Measurements from ENCODE around the gene ELOB.

DNA sequence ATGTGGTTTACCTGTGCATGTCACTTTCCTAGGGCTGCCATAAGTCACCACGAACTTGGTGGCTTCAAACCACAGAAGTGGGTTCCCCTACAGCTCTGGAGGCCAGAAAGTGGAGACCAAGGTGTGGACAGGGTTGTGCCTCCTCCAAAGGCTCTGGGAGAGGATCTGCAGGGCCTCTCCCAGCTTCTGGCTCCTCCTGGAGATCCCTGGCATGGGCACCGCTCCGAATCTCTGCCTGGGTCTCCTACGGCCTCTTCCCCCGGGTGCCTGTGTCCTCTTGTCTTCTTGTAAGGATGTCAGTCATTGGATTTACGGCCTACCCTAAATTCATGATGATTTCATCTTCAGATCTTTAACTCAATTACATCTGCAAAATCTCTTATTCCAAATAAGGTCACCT, 27.1 kb downstream of the ELOB start:
- no peak for TF ChIP-seq ARNTL (CRISPR knock-in tag; IDR thresholded peaks at IDR 0.05; ENCODE audit: borderline replicate concordance, low read depth)
- TF ChIP-seq TCF4 (CRISPR knock-in tag; IDR thresholded peaks at IDR 0.05; ENCODE audit: borderline replicate concordance): no peak
- no peak for TF ChIP-seq ISL1 (CRISPR knock-in tag; IDR thresholded peaks at IDR 0.05)
- no peak for TF ChIP-seq BACH2 (CRISPR knock-in tag; IDR thresholded peaks at IDR 0.05; ENCODE audit: borderline replicate concordance)
- TF ChIP-seq, protein P1, sequence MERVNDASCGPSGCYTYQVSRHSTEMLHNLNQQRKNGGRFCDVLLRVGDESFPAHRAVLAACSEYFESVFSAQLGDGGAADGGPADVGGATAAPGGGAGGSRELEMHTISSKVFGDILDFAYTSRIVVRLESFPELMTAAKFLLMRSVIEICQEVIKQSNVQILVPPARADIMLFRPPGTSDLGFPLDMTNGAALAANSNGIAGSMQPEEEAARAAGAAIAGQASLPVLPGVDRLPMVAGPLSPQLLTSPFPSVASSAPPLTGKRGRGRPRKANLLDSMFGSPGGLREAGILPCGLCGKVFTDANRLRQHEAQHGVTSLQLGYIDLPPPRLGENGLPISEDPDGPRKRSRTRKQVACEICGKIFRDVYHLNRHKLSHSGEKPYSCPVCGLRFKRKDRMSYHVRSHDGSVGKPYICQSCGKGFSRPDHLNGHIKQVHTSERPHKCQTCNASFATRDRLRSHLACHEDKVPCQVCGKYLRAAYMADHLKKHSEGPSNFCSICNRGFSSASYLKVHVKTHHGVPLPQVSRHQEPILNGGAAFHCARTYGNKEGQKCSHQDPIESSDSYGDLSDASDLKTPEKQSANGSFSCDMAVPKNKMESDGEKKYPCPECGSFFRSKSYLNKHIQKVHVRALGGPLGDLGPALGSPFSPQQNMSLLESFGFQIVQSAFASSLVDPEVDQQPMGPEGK (CRISPR knock-in tag; IDR thresholded peaks at IDR 0.05; ENCODE audit: borderline replicate concordance): no peak
- TF ChIP-seq ZNF565 (CRISPR knock-in tag; conservative IDR thresholded peaks at IDR 0.05; ENCODE audit: low read depth): no peak
- TF ChIP-seq, protein P2, sequence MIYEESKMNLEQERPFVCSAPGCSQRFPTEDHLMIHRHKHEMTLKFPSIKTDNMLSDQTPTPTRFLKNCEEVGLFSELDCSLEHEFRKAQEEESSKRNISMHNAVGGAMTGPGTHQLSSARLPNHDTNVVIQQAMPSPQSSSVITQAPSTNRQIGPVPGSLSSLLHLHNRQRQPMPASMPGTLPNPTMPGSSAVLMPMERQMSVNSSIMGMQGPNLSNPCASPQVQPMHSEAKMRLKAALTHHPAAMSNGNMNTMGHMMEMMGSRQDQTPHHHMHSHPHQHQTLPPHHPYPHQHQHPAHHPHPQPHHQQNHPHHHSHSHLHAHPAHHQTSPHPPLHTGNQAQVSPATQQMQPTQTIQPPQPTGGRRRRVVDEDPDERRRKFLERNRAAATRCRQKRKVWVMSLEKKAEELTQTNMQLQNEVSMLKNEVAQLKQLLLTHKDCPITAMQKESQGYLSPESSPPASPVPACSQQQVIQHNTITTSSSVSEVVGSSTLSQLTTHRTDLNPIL (CRISPR knock-in tag; IDR thresholded peaks at IDR 0.05; ENCODE audit: low read depth): no peak
